ENCODE measurements around the gene AUTS2. TPM values are rescaled to one million over a fixed set of nuclear protein-coding genes. Genes with fewer than 3 reads are reported as not detected.

AUTS2 gene
- total RNA-seq, 1 donor from 2014 or later = 7.7 TPM

DNA sequence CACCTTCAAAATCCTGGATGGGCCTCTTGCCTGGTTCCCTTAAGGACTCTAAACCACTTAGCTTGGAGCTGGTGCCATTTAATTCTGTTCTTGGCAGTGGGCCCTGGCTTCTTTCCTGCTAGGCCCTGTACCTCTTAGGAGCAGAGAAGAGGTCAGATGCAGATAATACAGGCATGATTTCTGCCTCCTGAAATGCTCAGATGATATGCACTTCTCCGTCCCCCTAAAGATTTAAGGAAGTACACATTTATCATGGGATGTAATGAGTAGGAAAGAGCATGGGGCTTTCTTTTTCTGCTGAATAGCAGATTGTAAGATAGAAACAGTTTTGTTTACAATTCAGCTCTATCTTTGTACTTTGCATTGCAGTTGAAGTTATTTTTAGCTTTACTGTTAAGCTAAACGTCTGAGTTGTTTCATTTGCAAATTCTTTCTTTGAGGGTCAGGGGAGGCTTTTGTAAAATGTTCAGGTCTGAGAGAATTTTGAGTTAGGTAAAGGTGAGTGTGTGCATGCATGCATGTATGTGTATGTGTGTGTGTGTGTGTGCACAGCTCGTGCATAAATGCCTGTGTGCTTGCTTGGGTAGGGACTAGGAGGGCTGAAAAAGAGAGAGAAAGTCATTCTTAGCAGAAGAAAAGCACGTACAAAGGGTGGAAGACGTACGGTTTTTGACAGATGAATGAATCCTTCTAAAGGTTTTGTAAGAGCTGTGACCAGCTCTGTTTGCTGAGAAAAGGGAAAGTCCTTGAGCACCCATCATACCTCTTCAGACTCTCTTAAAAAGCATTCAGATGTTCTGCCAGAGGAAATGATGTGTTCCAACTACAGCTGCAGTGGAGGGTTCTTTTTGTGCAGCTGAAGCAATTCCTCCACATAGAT lies 364.2 kb downstream of the AUTS2 start:
- intact Hi-C loops (cut with micrococcal nuclease) = no loop called here

- intact Hi-C loops (cut with micrococcal nuclease) = no loop called here
Measured at GRCh38 chr7:69963393-69963792, 365.1 kb downstream of the AUTS2 start.

GRCh38 chr7:69966766-69967591 lies 368.7 kb downstream of the AUTS2 start:
- intact Hi-C loops (cut with micrococcal nuclease) = no loop called here

DNA sequence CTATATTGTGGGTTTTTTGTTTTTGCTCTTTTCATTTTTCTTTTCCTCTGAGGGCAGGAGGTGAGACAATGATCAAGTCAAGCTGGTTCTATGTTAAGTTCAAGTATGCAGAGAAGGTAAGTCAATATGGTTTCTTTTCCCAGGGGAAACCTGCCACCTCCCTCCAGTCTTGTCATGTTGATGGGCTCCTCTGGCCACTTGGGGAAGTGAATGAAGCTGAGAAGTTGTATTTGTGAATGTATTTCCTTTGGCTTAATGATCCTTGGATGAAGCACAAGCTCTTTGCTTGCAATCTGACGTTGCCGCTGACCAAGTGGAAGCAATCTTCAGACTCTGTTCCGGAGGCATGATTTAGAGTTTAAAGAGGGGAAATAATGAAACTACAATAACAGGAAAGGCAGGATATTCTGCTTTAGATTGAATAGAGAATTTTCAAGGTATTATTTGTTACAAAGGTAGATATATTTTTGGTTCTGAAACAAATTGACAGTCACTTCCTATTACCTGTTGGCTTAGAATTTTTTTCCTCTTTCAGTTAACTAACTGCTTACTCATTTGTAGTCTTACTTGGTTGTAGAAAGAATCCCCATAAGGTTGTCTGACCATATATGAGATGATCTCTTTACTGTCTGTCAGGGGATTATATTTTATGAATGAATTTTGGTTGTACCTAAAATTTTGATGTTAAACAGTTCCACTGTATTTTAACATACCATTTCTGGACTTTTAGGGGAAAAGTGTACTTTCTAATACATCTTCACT lies 369.6 kb downstream of the AUTS2 start:
- intact Hi-C loops (cut with micrococcal nuclease) = no loop called here

DNA sequence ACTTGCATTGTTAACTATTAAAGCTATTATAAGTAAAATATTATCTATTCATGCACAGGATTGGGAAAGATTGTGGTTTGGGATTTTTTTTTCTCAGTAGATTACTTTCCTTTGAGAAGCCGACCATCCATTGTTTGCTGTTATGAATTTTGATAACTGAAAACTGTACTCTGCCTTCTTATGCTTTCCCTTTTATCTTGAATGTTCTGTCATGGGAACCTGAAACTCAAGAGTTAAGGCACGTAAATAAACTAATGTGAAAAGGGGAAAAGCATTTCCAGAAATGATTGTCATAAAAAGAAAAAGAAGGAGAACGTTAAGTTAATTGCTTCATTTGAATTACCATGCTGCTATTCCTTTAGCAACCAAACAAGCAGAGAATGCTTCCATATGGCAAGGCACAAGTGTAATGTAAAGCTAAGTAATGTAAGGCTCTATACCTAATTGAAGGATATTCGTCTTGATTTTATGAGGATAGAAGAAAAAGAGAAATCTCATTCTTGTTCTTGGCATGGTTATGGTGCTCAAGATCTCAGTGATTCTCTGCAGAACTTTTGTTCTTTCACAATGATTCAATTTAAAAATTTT lies 370.8 kb downstream of the AUTS2 start:
- intact Hi-C loops (cut with micrococcal nuclease) = no loop called here

GRCh38 chr7:69981646-69982045 lies 383.4 kb downstream of the AUTS2 start:
- intact Hi-C loops (cut with micrococcal nuclease) = no loop called here

DNA sequence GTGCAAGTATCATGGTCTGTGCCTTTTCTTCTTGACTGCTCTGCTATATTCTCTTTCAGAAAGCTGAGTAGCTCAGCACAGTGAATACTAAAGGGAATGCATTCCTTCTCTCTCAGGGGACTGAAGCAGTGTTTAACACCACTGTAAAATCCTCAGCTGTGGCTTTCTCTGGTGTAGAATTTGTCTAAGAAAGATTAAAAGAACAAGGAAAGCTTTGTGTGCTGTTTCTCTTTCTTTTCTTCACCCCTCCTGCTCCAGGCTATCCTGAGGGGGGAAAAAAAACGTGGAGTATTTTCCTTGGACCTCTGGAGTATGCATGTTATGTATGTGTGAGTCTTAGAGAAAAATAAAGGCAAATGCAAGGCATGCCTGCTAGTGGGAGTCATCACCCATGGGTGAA lies 383.9 kb downstream of the AUTS2 start:
- intact Hi-C loops (cut with micrococcal nuclease) = no loop called here

DNA sequence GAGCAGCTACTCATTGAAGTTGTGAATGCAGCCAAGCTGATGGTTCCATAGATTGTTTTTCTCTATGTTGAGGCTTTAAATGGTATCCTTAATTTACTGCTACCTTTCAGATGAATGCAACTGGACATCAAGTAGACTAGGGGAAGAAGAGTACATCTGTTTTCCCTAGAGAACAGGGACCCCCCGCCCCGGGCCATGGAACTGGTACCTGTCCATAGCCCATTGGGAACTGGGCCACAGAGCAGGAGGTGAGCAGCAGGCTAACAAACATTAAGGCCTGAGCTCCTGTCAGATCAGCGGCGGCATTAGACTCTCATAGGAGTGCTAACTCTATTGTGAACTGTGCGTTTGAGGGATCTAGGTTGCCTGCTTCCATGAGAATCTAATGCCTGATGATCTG lies 391.3 kb downstream of the AUTS2 start:
- intact Hi-C loops (cut with micrococcal nuclease) = no loop called here

- intact Hi-C loops (cut with micrococcal nuclease) = no loop called here
Measured at GRCh38 chr7:69992938-69993337, 394.7 kb downstream of the AUTS2 start.

DNA sequence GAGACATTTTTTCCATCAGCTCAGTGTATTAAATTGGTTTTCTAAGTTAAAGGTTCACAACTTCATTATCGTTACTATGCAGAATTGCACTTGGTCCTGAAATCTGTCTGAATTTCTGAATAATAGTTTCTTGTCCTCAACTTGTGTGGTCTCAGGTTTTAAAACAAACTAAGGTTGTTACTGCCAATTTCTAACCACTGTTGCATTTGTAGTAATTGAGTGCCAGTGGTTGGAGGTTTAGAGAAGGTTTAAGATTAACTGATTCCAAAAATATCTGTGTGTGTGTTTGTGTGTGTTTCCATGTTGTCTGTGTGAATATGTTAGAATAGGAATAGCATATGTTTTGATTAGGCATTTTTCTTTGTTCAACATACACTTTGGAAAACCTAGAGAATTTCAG lies 395.9 kb downstream of the AUTS2 start:
- intact Hi-C loops (cut with micrococcal nuclease) = no loop called here

GRCh38 chr7:69994886-69995542 lies 396.7 kb downstream of the AUTS2 start:
- intact Hi-C loops (cut with micrococcal nuclease) = no loop called here

DNA sequence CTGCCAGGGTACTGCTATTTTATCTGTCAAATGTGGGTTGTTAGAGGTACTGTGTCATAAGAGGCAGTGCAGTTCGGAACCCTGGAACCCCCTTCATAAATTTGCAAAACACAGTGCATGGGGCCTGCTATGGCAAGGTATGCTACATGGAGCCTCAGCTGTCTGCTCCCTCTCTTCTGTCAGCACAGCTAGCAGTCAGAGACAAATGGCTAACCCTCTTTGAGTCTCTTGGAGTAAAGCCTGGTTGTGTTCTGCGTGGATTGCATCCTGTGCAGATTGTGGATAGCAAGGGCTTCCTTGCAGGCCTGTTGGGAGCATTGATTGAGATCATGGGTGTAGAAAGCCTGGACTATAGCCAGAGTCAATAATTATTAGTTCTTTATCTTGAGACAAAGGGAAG lies 397.8 kb downstream of the AUTS2 start:
- intact Hi-C loops (cut with micrococcal nuclease) = no loop called here

GRCh38 chr7:70000737-70001348 lies 402.6 kb downstream of the AUTS2 start:
- intact Hi-C loops (cut with micrococcal nuclease) = no loop called here

DNA sequence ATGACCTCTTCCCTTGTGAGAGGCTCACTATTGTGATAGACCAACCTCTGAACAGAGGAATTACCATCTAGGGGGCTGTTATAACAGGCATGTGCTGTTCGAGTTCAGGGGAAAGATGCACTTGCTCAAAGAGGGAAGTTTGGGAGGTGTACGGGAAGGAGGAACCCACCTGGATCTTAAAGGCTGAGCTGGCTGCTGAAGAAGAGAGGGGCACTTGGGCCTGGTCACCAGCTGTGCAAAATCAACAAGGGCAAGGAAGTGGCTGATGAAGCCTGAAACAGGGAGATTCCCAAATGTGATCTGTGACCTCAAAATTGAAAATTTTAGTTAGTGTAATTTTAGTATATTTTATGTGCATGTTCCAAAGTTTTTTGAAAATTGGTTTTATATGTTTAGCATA lies 407.2 kb downstream of the AUTS2 start:
- intact Hi-C loops (cut with micrococcal nuclease) = no loop called here

- intact Hi-C loops (cut with micrococcal nuclease) = no loop called here
Measured at GRCh38 chr7:70005891-70006260, 407.6 kb downstream of the AUTS2 start.

DNA sequence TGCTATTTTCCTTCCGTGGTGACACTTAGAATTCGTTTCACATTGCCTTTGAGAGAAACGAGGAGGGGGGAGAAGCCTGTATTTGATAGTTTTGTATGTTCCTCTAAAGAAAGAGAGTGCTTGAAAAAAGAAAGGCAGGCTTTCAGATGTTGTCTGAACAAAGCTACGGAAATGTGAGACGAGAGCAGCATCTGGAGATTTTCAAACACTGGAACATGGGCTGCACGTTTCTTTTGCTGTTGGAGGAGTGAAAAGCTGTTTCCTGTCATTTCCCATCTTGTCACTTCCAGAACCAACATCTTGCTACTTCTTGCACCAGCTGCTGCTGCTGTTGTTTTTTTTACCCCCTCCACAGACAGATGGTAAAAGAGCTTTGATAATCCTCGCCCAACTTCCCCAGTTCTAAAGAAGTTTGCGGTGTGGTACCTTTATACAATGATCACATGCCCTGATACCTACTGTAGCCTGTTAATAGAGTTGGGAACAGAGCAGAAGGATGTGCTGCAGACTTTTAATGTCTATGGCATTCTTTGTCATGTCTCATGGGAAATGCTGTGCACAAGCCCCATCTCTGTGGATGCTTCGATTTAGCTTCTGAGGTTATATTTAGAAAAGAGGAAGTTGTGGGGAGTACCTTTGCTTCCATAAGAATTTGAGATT lies 408.1 kb downstream of the AUTS2 start:
- intact Hi-C loops (cut with micrococcal nuclease) = no loop called here

GRCh38 chr7:70008466-70008865 lies 410.2 kb downstream of the AUTS2 start:
- intact Hi-C loops (cut with micrococcal nuclease) = no loop called here

DNA sequence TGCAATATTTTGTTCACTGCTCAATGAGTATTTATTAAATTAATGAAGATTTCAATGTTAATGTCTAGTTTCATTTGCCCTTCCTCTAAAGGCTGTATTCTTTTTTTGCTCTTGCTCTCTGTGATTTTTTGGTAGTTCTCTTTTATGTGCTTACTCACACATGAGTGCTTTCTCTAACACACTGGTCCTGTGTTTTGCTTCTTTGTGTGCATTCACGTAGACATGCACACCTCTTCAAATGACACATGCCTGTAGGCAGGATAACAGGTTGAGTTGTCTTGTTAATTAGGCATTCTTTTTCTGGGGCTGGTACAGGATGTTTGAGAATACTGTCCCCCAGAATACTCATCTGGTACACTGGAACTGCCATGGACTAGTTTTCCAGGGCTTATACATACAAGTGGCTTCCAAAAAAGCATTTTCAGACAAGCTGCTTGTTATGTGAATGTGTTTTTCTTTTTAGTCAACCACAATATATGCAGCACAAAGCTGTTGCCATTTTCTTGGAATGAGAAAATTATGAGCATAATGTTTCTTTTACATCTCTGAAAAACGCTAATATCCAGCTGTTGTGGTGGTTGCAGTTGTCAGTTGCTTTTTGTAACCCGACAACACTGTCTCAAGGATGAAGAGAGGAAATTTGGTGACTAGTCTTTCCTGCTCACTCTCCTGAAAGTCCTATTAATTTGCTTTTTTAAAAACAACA lies 416.4 kb downstream of the AUTS2 start:
- intact Hi-C loops (cut with micrococcal nuclease) = no loop called here

GRCh38 chr7:70015353-70015752 lies 417.1 kb downstream of the AUTS2 start:
- intact Hi-C loops (cut with micrococcal nuclease) = no loop called here
